ENCODE data around the gene B3GAT1. TPM values are rescaled to one million over a fixed set of nuclear protein-coding genes. Genes with fewer than 3 reads are reported as not detected.

B3GAT1 gene
- total and polyA plus RNA-seq, 2 donors (not counting 1 experiment from before 2014, with no cell fraction given) = under 0.01 TPM; not detected in 1

DNA sequence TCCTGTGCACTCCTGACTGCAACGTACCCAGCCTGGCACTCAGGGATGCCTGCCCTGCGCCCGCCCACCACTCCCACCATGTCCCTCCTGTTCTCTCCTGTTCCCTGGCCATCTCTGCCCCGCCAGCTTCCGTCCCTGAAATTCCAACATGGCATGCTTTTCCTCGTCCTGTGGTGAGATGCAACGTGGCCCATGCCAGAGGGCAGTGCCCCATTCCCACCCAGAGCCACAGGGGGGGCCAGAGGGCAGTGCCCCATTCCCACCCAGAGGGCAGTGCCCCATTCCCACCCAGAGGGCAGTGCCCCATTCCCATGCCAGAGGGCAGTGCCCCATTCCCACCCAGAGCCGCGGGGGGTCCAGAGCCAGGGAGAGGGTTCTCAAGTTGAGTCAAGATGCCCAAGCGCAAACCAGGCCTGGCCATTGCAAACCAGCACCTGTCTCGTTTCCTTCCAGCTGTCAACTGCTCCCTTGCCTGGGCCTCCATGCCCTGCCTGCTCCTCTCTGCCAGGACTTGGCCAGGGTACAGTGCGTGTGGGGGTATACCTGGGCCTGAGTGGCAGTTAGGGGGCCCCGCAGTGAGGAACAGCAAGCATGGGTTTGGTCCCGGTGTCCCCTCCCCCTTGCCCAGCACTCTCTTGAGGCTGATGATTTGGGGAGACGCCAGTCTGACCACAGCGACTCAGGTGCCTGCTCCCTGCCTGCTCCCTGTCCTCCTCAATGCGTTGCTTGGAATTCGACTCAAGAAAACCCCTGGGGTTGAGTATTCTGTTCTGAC lies 14.6 kb downstream of the B3GAT1 start:
- no peaks in the 10 kb centered on the region for H3K79me2 ChIP-seq (ENCODE audit: control insufficient read depth, insufficient read depth, low read length)

DNA sequence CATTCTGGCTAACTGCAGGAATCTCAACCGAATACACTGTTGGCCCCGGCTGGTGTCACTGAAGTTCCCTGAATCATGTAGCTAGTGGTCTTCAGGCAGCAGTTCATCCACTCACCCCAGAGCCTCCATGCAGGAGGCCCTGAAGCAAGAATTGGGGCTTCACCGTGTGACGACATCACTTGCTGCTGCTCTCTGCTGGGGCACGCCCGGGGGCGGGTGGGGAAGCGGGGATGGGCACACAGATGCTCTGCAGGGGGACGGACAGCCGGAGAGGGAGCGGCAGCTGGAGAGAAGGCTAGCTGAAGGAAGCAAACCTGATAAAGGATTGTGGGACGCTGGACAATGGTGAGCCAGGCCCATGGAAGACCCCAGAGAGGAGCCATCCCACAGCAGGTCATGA lies 17.0 kb downstream of the B3GAT1 start:
- Histone ChIP-seq H3K4me3 (replicated peaks in 1 of 4; ENCODE audit: control extremely low read depth in 1 of 4, insufficient read depth in 1 of 4, low read depth in 3 of 4, low read length in 4 of 4) (no peak overlapping the region), H3K27ac (ENCODE audit: insufficient read depth, low read length) (no peak overlapping the region), H2AFZ (ENCODE audit: low read length) (no peak overlapping the region), H3K27me3 (ENCODE audit: control insufficient read depth, insufficient read depth, low read length) (no peaks in the 10 kb centered on the region), H4K20me1 (ENCODE audit: control insufficient read depth, extremely low read depth, insufficient read depth, low read length) (no peaks in the 10 kb centered on the region), H3K79me2 (ENCODE audit: control insufficient read depth, insufficient read depth, low read length) (no peaks in the 10 kb centered on the region), H3K4me1 (ENCODE audit: control insufficient read depth, extremely low read depth, insufficient read depth, low read length) (no peaks in the 10 kb centered on the region), H3K4me2 (ENCODE audit: extremely low read depth, insufficient read depth, low read length) (no peak overlapping the region), H3K36me3 (ENCODE audit: control insufficient read depth, insufficient read depth, low read length) (no peaks in the 10 kb centered on the region), H3K9ac (ENCODE audit: insufficient read depth, low read length) (no peak overlapping the region), H3K9me3 (ENCODE audit: control insufficient read depth, insufficient read depth, low read depth, low read length) (no peaks in the 10 kb centered on the region)
- TF ChIP-seq EZH2 (IDR thresholded peaks at IDR 0.05; ENCODE audit: low read length, missing control alignments) = no peak
- TF ChIP-seq, protein P1, sequence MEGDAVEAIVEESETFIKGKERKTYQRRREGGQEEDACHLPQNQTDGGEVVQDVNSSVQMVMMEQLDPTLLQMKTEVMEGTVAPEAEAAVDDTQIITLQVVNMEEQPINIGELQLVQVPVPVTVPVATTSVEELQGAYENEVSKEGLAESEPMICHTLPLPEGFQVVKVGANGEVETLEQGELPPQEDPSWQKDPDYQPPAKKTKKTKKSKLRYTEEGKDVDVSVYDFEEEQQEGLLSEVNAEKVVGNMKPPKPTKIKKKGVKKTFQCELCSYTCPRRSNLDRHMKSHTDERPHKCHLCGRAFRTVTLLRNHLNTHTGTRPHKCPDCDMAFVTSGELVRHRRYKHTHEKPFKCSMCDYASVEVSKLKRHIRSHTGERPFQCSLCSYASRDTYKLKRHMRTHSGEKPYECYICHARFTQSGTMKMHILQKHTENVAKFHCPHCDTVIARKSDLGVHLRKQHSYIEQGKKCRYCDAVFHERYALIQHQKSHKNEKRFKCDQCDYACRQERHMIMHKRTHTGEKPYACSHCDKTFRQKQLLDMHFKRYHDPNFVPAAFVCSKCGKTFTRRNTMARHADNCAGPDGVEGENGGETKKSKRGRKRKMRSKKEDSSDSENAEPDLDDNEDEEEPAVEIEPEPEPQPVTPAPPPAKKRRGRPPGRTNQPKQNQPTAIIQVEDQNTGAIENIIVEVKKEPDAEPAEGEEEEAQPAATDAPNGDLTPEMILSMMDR (conservative IDR thresholded peaks at IDR 0.05 in 1 of 2, IDR thresholded peaks at IDR 0.05 in 1 of 2; ENCODE audit: low read depth in 1 of 2, low read length in 2 of 2) = no peak
- DNase-seq (ENCODE audit: low read depth in 2 of 2) = no peak

More for the DNA sequence above, 14.6 kb downstream of the B3GAT1 start:
- Histone ChIP-seq H4K20me1 (ENCODE audit: control insufficient read depth, extremely low read depth, insufficient read depth, low read length) (no peaks in the 10 kb centered on the region), H3K9me3 (ENCODE audit: control insufficient read depth, insufficient read depth, low read depth, low read length) (no peaks in the 10 kb centered on the region), H3K27me3 (ENCODE audit: control insufficient read depth, insufficient read depth, low read length) (no peaks in the 10 kb centered on the region), H3K36me3 (ENCODE audit: control insufficient read depth, insufficient read depth, low read length) (no peaks in the 10 kb centered on the region), H3K27ac (ENCODE audit: insufficient read depth, low read length) (no peak overlapping the region), H2AFZ (ENCODE audit: low read length) (no peak overlapping the region), H3K9ac (ENCODE audit: insufficient read depth, low read length) (no peak overlapping the region), H3K4me1 (ENCODE audit: control insufficient read depth, extremely low read depth, insufficient read depth, low read length) (no peaks in the 10 kb centered on the region), H3K4me2 (ENCODE audit: extremely low read depth, insufficient read depth, low read length) (no peak overlapping the region), H3K4me3 (replicated peaks in 1 of 4; ENCODE audit: control extremely low read depth in 1 of 4, insufficient read depth in 1 of 4, low read depth in 3 of 4, low read length in 4 of 4) (no peak overlapping the region)
- no peak for DNase-seq (ENCODE audit: low read depth in 2 of 2)
- TF ChIP-seq EZH2 (IDR thresholded peaks at IDR 0.05; ENCODE audit: low read length, missing control alignments) = no peak
- TF ChIP-seq, protein P1 (conservative IDR thresholded peaks at IDR 0.05 in 1 of 2, IDR thresholded peaks at IDR 0.05 in 1 of 2; ENCODE audit: low read depth in 1 of 2, low read length in 2 of 2) = no peak

DNA sequence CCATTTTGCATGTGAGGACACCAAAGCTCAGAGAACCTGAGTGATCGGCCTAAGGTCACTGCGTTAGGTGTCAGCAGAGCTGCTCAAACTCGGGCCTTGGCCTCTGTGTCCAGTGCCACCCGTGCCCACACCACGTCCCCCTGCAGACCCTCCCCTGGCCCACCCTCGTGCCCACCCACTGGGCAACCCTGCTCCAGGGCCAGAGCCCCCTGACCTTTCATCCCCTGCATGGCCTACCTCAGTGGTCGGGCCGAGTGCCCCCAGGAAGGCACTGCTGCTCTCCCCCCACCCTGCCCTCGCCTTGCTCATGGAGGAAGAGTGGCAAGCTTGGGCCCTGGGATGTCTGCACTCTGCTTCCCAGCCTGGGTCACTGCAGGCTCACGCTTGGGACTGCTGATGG lies 17.7 kb downstream of the B3GAT1 start:
- Histone ChIP-seq H3K4me3 (replicated peaks in 1 of 4; ENCODE audit: control extremely low read depth in 1 of 4, insufficient read depth in 1 of 4, low read depth in 3 of 4, low read length in 4 of 4) (no peak overlapping the region), H2AFZ (ENCODE audit: low read length) (no peak overlapping the region), H3K36me3 (ENCODE audit: control insufficient read depth, insufficient read depth, low read length) (no peaks in the 10 kb centered on the region), H3K4me2 (ENCODE audit: extremely low read depth, insufficient read depth, low read length) (no peak overlapping the region), H3K4me1 (ENCODE audit: control insufficient read depth, extremely low read depth, insufficient read depth, low read length) (no peaks in the 10 kb centered on the region), H3K27me3 (ENCODE audit: control insufficient read depth, insufficient read depth, low read length) (no peaks in the 10 kb centered on the region), H3K27ac (ENCODE audit: insufficient read depth, low read length) (no peak overlapping the region), H3K9ac (ENCODE audit: insufficient read depth, low read length) (no peak overlapping the region), H3K79me2 (ENCODE audit: control insufficient read depth, insufficient read depth, low read length) (no peaks in the 10 kb centered on the region), H4K20me1 (ENCODE audit: control insufficient read depth, extremely low read depth, insufficient read depth, low read length) (no peaks in the 10 kb centered on the region), H3K9me3 (ENCODE audit: control insufficient read depth, insufficient read depth, low read depth, low read length) (no peaks in the 10 kb centered on the region)
- no peak for TF ChIP-seq EZH2 (IDR thresholded peaks at IDR 0.05; ENCODE audit: low read length, missing control alignments)
- TF ChIP-seq, protein P1 (conservative IDR thresholded peaks at IDR 0.05 in 1 of 2, IDR thresholded peaks at IDR 0.05 in 1 of 2; ENCODE audit: low read depth in 1 of 2, low read length in 2 of 2) = no peak
- DNase-seq (ENCODE audit: low read depth in 2 of 2) = no peak

Data from fibroblast of lung (primary cell).